ENCODE measurements around the gene ALKBH4.
"Not testable (repeated sequence)": the region's sequence is repeated elsewhere in the genome, so short reads cannot be mapped to it uniquely, and the experiment has no call there.

ALKBH4 gene

DNA sequence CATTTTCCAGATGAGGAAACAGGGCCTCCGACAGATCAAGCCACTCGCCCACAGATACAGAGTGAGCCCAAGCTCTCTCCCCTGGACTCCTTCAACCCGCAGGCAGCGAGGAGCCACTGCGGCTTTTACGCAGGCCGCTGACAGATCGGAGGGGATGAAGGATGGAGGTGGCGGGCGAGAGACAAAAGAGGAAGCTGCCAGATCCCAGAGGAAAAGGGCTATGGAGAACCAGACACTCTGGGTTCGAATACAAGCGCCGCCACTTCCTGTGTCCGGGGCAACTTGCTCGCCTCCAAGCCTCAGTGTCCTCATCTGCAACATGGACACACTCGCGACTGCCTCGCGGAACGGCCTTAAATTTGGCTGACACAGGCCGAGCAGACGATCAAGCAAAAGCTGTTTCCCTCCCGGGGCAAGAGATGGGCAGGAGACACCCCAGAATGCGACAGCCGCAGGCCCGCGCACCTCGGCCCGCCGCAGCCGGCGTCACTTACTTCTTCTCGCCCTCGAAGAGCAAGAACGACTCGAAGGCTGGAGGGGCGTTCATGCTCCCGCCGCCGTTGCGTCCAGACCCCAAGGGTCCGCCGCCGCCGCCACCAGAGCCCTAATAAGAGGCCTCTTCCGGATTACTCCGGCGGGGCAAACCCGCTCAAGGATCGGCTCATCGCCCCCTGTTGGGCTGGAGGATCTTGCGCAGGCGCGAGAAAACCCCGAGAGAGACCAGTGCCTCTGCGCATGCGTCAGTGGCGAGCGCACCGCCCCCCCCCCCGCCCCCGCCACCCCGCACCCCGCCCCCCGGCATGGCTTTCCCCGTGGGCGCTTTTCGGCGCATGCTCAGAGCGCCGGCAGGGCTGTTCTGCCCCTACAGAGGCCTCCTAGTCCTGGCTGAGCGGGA is 13.9 kb upstream of the ALKBH4 start, which contains the start of gene POLR2J:
Gene POLR2J, minus strand, starts transcription at position 609 of the 895 bp plus-strand sequence. Its CDS starts 62 bp downstream, at position 547.
- DNase-seq (ENCODE audit: low spot score): peak; percentile 86

DNA sequence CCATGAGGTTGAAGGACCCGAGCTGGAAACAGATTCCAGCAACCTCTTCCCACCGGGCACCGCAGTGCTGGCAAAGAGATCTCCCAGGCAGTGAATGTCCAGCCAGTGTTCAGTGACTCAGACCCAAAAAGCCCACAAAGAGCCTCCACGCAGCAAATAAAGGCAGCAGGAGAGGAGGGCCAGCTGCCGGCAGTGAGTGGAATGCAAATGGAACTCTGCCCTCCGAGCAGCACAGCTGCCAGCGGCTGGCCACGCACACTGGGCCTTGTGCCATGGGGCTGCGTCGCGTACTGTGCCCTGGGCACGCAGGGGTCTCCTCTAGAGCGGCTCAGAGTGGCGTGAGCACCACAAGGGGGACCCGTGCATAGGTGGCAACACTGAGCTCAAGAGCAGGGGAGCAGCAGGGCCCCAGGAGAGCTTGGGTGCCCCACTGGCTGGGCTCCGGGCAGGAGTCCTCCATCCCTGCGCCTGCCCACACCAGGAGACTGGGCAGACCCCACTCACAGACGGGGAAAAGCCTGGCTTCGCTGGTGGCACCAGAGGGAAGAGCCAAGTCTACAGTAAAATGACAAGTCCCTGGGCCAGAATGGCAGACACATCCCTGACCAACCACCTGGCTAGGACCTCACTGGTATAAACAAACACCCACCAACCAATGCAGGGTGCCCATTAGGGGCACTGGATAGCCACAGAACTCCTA is 10.2 kb upstream of the ALKBH4 start:
- DNase-seq (ENCODE audit: low spot score): not testable (repeated sequence)

- not testable (repeated sequence) for DNase-seq (ENCODE audit: low spot score)
Measured at GRCh38 chr7:102474116-102474515, 9.5 kb upstream of the ALKBH4 start.

GRCh38 chr7:102473271-102473991 is 8.8 kb upstream of the ALKBH4 start:
- no peak for DNase-seq (ENCODE audit: low spot score)

GRCh38 chr7:102472126-102473041 is 7.7 kb upstream of the ALKBH4 start:
- no peak for DNase-seq (ENCODE audit: low spot score)

DNA sequence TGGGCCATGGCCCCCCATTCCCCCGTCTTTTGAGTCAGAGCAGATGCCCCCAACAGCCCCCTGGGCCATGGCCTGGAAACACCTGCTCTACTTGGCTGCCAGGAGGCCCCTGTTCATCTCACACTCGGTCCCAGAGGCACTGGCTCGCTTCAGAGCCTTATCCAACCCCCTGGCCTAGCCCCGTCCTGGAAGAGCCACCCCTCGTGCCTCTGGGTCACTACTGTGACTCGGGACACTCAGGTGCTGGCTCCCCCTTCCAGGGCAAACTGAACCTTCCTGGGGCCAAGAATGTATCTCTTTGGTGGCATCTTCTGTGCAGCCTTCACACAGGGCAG is 7.1 kb upstream of the ALKBH4 start:
- no peak for DNase-seq (ENCODE audit: low spot score)

GRCh38 chr7:102469972-102470825 is 5.5 kb upstream of the ALKBH4 start:
- DNase-seq (ENCODE audit: low spot score): no peak

GRCh38 chr7:102469351-102469971 is 4.8 kb upstream of the ALKBH4 start:
- no peak for DNase-seq (ENCODE audit: low spot score)

- DNase-seq (ENCODE audit: low spot score): no peak
Measured at GRCh38 chr7:102468478-102469350, 4.1 kb upstream of the ALKBH4 start.

- no peak for DNase-seq (ENCODE audit: low spot score)
Measured at GRCh38 chr7:102467581-102468477, 3.2 kb upstream of the ALKBH4 start.

GRCh38 chr7:102466097-102466496 is 1.4 kb upstream of the ALKBH4 start:
- DNase-seq (ENCODE audit: low spot score): no peak

GRCh38 chr7:102463841-102464576 is 654 bp downstream of the ALKBH4 start:
- DNase-seq (ENCODE audit: low spot score): peak; percentile 47

- no peak for DNase-seq (ENCODE audit: low spot score)
Measured at GRCh38 chr7:102460467-102460866, 4.2 kb downstream of the ALKBH4 start.

DNA sequence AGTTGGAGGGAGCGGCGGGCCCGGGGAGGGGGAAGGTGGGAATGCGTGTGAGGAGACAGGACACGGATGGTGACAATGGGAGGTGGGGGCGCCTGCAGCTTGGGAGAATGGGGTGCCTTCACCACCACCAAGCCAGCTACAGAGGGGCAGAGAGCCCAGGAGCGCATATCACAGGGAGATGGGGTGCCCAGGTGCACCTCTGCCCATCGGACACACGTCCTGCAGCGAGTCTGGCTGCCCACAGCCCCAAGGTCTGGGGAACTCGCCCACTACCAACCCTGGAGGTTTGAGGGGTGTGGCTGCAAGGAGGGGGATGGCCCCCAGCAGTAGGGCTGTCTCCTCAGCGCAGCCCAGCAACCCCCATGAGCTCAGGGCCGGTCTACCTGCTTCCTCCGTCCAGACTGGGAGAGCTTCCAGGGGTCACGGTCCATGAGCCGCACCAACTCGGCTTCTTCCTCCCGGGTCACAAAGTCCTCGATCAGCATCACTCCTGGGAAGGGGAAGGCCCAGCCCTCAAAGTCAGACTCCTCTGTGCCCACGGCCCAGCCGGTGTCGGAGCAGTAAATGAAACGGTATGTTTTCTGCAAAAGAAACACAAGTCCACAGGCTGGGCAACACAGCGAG is 5.3 kb downstream of the ALKBH4 start:
- no peak for DNase-seq (ENCODE audit: low spot score)

DNA sequence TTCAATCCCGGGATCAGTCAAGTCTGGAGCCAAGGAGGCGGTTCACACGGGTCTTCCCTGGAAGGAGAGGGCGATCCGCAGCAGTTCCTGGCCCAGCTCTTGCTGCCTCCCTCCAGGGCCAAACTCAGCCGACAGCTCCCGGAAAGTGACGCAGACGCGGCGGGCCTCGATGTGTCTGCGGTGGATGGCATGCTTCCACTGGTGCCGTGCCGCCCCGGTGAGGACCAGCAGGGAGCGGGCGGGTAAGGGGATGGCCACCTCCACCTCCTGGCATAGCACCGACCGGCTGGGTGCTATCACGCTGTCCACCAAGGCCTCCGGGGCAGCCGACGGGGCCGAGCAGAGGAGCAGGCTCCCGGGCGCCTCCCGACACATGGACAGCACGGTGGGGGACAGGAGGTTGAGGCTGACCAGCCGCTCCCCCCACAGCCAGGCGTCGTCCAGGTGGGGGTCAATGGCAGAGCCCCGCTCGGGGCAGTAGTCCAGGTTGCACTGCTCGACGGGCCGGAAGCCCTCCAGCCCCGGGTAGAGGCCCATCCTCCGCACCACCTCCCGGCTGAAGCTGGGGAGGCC is 7.2 kb downstream of the ALKBH4 start:
- DNase-seq (ENCODE audit: low spot score): no peak

DNA sequence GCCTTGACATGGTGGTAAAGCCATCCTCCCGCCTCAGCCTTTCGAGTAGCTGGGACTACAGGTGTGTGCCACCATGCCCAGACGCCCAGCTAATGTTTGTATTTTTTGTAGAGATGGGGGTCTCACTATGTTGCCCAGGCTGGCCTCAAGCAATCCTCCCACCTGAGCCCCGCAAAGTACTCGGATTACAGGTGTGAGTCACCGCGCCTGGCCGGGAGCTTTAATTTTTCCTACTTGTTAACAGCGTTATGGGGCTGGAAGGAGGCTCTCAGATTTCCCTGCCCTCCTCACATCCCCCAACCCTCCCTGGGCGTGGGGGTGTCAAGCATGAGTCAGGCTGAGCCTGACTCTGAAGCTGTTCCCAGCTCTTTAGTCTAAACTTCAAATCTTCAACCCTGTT is 8.3 kb downstream of the ALKBH4 start:
- no peak for DNase-seq (ENCODE audit: low spot score)

GRCh38 chr7:102455596-102455995 is 9.1 kb downstream of the ALKBH4 start:
- no peak for DNase-seq (ENCODE audit: low spot score)

Measured in RKO (cell line).